ENCODE results near the gene CRAMP1.

DNA sequence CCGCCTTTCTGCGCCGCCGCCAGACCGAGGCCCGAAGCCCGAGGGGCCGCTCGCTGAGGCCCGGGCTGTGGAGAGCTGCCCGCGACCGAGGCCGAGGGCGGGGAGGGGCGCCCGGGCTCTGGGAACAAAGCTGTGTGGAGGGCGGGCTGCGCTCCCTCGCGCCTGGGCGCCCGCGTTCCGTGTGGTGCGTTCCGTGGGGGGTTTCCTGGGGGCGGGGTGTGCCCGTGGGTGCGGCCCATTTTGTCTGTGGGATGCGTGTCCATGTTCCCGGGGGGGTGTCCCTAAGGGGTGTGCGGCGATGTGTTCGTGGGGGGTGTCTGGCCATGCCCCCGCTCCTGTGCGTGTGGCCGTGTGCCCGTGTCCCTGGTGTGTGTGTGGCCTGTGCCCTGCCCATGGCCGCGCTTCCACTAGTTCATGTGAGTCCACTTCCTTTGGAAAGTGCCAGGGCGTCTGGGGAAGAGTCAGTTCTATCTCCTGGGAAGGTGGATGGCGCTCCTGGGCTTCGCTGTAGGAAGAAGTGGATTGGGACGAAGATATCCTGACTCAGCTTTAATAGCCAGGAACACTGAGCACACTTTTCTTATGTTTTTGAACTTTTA is 66.4 kb downstream of the CRAMP1 start:
- TF ChIP-seq, protein P1, sequence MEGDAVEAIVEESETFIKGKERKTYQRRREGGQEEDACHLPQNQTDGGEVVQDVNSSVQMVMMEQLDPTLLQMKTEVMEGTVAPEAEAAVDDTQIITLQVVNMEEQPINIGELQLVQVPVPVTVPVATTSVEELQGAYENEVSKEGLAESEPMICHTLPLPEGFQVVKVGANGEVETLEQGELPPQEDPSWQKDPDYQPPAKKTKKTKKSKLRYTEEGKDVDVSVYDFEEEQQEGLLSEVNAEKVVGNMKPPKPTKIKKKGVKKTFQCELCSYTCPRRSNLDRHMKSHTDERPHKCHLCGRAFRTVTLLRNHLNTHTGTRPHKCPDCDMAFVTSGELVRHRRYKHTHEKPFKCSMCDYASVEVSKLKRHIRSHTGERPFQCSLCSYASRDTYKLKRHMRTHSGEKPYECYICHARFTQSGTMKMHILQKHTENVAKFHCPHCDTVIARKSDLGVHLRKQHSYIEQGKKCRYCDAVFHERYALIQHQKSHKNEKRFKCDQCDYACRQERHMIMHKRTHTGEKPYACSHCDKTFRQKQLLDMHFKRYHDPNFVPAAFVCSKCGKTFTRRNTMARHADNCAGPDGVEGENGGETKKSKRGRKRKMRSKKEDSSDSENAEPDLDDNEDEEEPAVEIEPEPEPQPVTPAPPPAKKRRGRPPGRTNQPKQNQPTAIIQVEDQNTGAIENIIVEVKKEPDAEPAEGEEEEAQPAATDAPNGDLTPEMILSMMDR (IDR thresholded peaks at IDR 0.05 in 2 of 3, conservative IDR thresholded peaks at IDR 0.05 in 1 of 3; ENCODE audit: borderline replicate concordance in 1 of 3, insufficient read depth in 1 of 3, low read depth in 2 of 3, low read length in 2 of 3): no peak
- TF ChIP-seq ZFX (IDR thresholded peaks at IDR 0.05) (peak; percentile 77; the same call in 1 of the 2 replicates), POLR2A (IDR thresholded peaks at IDR 0.05; ENCODE audit: borderline replicate concordance, extremely low read depth, insufficient read depth, insufficient read length) (no peak), ZNF274 (IDR thresholded peaks at IDR 0.05; ENCODE audit: low read depth, low read length) (no peak), YY1 (IDR thresholded peaks at IDR 0.05; ENCODE audit: extremely low read depth, insufficient replicate concordance, low read depth, low read length) (no peak), JUND (IDR thresholded peaks at IDR 0.05) (no peak), POLR2AphosphoS5 (IDR thresholded peaks at IDR 0.05; ENCODE audit: low read depth, low read length) (no peak)
- TF ChIP-seq, protein P2, sequence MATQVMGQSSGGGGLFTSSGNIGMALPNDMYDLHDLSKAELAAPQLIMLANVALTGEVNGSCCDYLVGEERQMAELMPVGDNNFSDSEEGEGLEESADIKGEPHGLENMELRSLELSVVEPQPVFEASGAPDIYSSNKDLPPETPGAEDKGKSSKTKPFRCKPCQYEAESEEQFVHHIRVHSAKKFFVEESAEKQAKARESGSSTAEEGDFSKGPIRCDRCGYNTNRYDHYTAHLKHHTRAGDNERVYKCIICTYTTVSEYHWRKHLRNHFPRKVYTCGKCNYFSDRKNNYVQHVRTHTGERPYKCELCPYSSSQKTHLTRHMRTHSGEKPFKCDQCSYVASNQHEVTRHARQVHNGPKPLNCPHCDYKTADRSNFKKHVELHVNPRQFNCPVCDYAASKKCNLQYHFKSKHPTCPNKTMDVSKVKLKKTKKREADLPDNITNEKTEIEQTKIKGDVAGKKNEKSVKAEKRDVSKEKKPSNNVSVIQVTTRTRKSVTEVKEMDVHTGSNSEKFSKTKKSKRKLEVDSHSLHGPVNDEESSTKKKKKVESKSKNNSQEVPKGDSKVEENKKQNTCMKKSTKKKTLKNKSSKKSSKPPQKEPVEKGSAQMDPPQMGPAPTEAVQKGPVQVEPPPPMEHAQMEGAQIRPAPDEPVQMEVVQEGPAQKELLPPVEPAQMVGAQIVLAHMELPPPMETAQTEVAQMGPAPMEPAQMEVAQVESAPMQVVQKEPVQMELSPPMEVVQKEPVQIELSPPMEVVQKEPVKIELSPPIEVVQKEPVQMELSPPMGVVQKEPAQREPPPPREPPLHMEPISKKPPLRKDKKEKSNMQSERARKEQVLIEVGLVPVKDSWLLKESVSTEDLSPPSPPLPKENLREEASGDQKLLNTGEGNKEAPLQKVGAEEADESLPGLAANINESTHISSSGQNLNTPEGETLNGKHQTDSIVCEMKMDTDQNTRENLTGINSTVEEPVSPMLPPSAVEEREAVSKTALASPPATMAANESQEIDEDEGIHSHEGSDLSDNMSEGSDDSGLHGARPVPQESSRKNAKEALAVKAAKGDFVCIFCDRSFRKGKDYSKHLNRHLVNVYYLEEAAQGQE (IDR thresholded peaks at IDR 0.05; ENCODE audit: low read depth): no peak
- TF ChIP-seq, protein P3, sequence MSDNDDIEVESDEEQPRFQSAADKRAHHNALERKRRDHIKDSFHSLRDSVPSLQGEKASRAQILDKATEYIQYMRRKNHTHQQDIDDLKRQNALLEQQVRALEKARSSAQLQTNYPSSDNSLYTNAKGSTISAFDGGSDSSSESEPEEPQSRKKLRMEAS (IDR thresholded peaks at IDR 0.05): no peak
- TF ChIP-seq, protein P4, sequence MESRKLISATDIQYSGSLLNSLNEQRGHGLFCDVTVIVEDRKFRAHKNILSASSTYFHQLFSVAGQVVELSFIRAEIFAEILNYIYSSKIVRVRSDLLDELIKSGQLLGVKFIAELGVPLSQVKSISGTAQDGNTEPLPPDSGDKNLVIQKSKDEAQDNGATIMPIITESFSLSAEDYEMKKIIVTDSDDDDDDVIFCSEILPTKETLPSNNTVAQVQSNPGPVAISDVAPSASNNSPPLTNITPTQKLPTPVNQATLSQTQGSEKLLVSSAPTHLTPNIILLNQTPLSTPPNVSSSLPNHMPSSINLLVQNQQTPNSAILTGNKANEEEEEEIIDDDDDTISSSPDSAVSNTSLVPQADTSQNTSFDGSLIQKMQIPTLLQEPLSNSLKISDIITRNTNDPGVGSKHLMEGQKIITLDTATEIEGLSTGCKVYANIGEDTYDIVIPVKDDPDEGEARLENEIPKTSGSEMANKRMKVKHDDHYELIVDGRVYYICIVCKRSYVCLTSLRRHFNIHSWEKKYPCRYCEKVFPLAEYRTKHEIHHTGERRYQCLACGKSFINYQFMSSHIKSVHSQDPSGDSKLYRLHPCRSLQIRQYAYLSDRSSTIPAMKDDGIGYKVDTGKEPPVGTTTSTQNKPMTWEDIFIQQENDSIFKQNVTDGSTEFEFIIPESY (IDR thresholded peaks at IDR 0.05; ENCODE audit: extremely low read depth, insufficient replicate concordance, low read length): no peak
